Epidermal melanocyte (primary cell): ENCODE data around the gene SAP25.
A peak's percentile ranks its signal among the peaks of the same experiment; 100 is the strongest.

ENCODE experiments used
- DNase-seq: peaks from one replicate; pipeline ENCODE4 v3.0.0; 2011; ENCODE audit warnings: low spot score; ENCODE audit not compliant: insufficient read length

The SAP25 gene

GRCh38 chr7:100595188-100595587 is 21.5 kb upstream of the SAP25 start:
- DNase-seq, result no peak

DNA sequence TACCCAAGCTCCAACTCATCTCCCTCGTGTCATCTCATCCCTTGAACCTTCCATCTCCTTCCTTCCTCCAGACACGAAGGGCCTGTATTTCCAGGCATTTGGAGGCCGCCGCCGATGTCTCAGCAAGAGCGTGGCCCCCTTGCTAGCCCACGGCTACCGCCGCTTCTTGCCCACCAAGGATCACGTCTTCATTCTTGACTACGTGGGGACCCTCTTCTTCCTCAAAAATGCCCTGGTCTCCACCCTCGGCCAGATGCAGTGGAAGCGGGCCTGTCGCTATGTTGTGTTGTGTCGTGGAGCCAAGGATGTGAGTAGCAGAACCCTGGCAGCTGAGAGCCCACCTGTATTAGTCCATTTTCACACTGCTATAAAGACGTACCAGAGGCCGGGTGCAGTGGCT is 17.9 kb upstream of the SAP25 start:
- no peak for DNase-seq

- DNase-seq, result no peak
These were observed 16.5 kb upstream of the SAP25 start for GRCh38 chr7:100590077-100590737.

DNA sequence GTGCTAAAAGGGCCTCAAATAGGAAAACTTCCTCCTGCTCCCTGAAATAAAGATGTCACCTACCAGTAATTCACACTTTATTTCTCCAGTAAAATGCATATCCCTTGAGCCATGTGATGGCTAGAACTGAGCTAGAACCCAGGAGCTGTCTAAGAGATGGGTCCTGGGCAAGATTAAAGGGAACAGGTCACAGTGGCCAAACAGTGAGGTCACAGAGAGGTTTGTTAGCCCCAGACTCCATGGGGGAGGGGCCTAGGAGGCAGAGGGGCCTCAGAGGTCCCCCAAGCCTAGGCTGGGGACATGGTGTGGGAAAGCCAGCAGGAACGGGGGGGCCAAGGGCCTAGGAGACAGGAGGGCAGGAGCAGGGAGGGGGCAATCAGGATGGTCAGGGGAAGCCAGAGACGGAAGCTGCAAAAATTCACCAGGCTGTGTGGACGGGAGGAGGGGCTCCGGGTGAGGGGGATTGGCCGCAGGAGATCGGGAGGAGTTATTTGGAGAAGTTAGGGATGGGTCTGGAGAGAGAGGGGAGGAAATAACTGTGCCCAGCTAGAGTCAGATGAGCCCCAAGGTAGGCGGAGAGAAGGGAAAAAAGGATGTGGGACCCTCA is 15.7 kb upstream of the SAP25 start:
- no peak for DNase-seq

DNA sequence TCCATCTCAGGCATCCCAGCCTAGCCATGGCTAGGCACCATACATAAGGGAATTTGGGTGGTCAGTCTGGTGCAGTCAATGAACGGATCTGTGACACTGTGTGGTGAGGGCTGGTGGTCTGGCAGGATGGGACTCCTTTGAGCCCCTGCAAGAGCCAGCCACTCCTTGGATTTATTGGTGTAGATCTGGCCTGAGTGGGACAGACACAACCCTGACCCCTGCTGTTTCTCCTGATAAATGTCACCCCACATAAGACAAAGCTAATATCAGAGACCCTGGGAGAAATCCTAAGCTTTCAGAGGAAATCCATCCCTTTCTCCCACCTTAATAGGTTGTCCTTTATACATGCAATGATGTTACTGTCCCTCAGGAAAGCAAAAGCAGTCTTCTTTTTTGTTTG is 14.7 kb upstream of the SAP25 start:
- no peak for DNase-seq

DNA sequence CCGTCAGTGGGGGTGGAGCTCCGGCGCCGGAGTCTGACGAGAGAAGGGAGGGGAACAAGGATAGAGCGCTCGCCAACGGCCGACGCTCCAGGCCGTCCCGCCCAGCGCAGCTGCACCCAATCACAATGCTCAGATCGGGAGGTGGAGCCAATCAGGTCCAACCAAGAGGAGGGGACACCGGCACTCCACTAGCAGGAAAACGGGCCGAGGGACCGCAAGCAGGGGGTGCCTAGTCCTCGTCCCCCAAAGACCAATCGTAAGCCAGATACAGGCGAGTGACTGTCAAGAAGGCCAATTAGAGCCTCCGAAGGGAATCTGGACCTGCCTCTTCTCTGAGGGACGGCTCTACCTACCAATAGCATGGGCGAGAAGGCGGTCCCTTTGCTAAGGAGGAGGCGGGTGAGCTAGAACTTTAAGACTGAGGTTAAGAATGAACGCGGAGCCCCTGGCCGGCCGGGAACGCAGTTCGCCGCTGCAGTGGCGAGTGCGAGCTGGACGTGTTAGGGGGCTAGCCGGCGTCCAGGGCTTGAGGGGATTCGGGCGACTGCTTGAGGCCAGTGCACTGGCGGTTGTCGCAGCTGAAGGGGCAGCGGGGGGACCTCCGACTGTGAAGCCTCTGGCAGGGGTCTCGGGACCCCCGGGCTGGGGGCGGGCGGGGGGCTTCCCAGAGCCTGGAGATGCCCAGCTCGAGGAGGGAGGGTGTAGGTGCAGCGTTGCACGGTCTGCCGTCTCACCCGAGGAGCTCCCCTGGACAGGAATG is 12.7 kb upstream of the SAP25 start, which contains the start of gene FBXO24:
Gene FBXO24, plus strand, starts transcription at position 63 of the 760 bp plus-strand sequence. Its CDS starts 298 bp downstream, at position 361.
- peak; percentile 99 for DNase-seq

- peak; percentile 97 for DNase-seq
These were observed 12.0 kb upstream of the SAP25 start, which contains the start of gene LRCH4 for GRCh38 chr7:100585511-100586265. TSS of gene LRCH4 (minus strand) at chr7:100586129. CDS start at chr7:100586100, 29 bp downstream.

DNA sequence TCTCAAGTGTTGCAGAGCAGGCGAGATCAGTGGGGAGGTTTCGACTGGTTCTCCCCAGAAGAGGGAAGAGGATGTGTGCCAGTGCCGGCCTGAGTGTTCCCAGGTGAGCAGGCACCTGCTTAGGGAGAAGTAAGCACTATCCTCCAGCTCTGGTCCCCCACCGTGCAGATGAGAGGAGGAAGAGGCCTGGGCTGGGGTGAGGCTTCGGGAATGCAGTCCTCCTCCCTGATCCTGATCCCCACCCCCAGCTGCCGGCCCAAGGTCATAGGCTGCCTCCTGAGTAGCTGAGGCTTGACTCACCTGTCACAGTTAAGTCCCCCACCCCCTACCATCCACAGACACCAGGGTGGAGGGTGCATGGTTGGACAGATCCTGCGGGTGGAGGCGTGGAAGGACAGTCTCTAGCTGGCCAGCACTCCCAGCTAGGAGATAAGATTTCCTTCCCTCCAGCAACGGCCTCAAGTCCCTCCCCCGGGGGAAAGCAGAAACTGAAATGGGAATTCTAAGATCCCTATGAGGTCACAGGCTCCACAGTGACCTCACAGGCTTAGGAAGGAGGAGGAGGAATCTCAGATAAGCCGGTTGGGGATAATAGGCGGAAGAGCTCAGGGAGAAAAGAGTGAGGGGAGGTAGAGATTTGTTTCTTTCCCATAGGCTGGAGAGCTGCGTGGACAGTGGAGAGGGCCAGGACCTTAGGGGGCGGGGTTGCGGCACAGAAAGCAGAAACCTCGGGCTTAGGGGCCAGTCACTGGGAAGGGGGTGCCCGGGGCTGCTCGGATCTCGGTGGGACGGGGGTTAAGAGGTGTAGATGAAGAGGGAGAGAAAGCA is 11.2 kb upstream of the SAP25 start:
- DNase-seq, result peak; percentile 42

DNA sequence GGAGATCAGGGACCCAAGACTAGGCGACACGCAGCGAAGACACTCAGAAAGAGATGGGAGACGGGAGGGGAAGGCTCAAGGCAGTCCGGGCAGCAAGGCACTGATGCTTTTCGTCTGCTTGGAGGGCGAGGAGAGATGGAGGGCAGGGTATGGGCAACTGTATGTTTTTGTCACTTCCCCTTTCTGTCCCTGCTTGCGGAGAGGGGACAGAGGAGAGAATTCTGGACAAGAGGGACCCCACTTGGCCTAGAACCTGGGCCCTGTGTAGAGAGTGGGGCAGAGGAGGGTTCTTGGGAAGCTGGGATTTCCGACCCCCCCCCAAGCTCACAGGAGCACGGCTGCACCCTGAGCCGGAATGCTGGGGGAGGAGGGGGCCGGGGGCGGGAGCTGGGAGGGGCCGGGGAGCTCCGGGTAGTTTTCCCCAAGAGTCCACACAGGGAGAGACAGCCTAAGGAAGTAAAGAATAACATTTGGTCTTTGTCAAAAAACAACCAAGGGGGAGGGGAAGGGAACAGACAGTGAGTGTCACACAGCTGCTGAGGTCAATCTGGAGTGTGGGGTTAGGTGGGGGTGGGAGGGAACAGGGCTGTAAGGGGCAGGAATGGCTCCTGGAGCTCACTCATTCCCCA is 10.5 kb upstream of the SAP25 start:
- no peak for DNase-seq

DNA sequence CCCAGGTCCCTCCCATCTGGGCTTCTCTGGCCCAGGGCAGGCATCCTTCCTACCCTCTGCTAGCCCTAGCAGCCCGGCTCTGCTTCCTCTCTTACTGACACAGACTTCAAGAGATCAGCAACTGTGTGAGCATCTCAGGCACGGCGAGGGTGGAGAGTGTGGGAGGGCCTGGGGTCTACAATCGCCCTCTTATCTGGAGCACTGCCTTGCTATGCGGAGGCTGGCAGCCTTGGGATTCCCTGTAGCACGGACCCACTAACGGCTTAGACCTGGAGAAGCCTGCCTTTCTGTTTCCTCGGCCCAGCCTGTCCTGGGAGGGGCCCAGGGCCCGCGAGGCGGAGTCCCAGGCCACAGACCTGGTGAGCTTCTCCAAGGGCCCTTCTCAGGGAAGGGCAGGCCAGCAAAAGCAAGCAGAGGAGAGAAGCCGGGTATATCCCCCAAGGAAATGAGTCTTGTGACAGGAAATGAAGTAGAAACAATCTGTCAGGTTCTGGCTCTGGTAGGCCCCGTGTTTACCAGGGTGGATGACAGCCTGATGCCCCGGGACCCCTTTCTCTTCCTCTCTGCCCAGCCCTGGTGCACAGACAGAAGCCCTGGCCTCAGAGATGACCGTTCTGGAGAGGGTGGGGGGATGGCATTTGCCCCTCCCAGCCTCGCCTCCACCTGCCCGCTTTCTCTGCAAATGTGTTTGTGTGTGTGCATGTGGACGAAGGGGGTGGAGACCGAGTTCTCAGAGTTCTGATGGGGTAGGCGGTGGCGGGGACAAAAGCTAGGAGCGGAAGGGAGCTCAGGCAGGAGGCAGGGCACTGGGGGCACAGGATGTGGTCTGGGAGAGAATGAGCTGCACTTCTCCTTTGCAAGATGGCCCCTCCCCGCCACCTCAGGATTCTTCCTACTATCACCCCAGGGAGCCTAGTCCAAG is 9.7 kb upstream of the SAP25 start:
- peak; percentile 34 for DNase-seq

DNA sequence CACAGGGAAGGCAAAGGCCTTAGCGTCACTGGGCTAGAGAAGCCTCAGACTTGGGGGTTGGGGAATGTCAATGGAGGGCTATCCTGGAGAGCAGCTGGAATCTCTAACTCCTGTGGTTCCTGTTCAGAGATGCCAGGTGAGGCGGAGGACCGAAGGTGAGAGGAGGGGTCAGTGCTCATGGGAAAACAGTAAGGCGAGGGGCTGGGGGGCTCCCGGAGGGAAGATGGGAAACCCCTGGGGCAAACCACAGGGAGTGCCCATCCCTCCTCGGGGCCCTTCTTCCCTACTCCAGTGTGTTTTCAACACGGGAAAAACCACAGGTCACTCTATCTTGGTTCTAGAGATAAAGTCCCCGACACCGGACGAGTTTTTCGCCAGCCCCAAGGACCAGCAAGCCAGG is 8.9 kb upstream of the SAP25 start:
- no peak for DNase-seq

DNA sequence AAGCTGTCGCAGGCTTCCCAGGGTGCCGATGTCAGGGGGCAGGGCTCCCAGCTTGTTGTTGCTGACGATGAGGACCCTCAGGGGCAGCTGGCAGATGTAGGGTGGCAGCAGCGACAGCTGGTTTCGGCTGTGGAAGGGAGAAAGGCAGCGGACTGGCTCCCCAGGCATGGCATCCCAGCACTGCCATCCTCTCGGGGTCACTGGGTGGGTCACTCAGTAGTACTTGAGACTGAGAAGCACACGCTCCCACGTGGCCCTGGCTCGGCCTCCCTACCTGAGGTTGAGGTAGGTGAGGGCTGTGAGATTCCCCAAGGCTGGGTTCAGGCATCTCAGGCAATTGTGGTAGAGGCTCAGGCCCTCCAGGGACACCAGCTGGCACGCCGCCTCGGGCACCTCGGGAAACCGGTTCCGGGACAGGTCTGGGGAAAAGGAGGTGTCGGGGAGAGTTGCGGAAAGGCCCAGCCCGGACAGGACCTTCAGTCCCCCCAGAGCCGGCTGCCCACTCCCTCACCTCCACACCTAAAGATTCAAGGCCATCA is 8.4 kb upstream of the SAP25 start:
- DNase-seq, result no peak

DNA sequence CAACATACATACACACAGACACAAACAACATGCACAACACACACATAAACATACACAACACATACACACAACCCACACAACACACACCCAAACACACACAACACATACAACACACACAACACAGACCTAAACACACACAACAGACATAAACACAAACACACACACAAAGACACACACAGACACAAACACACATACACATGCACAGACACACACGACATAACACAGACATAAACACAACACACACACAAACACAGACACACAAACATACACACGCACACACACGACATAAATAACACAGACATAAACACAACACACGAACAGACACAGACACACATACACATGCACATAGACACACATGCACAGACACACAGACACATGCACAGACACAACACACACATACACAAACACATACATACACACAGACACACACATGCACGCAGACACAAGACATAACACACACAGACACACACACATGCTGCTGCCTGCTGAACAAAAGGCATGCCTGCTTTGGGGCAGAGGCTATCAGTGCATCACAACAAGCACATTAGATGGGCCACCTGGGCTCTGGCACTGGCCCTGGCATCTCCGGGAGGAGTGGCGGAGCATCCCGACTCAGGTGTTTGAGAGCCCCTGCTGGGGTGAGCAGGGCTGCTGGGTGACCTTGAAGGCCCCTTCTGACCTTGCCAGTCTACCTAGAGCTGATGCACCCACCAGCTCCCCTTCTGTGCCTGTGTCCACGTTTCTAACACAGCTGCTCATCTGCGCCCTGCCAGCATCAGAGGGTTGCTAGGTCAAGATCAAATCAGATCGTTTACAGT is 7.0 kb upstream of the SAP25 start:
- DNase-seq, result no peak

GRCh38 chr7:100578246-100579183 is 4.8 kb upstream of the SAP25 start:
- no peak for DNase-seq

GRCh38 chr7:100577507-100577906 is 3.8 kb upstream of the SAP25 start:
- DNase-seq, result no peak

- no peak for DNase-seq
These were observed 3.4 kb upstream of the SAP25 start for GRCh38 chr7:100577103-100577502.

DNA sequence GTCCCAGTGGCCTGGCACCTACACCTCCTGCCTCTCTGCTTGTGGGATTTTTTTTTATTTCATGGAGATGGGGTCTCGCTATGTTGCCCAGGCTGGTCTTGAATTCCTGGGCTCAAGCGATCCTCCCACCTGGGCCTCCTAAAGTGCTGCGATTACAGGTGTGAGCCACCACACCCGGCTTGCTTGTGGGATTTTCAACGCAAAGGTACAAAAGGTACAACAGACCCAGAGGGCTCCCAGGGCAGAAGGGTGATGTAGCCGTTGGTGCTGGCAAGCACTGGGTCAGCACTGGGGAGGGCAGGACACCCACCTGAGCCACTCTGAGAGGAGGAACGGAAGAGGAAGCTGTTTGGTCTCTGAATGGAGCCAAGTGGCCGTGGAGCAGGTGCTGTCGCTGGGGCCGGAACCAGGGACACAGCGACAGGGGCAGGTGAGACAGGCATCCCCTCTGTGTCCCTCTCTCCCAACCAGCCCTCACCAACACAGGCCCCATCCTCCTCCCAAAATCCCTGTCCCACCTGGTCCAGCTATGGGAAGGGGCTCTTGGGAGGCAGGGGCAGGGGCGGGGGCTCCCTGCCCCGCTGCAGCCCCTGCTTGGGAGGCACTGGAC is 2.8 kb upstream of the SAP25 start:
- DNase-seq, result no peak
